ENCODE measurements around the gene CDC42EP2. TPM values are rescaled to one million over a fixed set of nuclear protein-coding genes. Genes with fewer than 3 reads are reported as not detected.

Gene CDC42EP2
- total RNA-seq, 2 experiments from 2014 or later, result 1.7 TPM; not detected in 1

DNA sequence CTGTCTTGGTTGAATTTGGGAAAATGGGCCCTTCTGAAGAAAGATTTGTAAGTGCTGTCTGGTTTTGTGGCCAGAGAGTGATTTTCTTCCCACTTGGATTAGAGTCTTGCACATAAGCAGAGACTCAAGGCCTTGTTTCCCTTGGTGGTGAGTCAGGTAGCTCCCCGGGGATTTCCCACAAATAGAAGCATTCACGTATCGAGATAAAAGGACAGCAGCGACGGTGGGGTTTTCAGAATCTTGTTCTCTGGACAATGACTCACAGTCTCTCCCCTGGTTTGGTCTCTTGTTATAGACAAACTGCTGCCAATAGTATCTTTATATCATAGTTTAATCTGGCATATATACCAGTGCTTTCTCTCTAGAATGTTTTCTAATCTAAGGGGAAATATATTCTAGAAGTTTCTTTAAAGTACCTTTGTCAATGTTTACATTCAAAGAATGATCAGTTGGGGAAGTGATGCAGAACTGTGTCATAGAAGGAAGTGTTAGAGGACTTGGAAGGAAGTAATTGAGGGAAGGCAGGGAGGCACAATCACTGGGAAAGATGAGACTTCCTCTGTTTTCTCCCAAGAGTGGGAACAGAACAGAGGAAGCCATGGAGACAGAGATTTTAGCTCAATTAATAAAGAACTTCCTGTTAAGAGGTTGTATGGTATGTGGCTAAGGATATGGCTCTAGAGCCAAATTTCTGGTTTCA, 34.8 kb upstream of the CDC42EP2 start:
- no peak overlapping the region for H3K4me2 ChIP-seq (ENCODE audit: low read length)
- no peak for DNase-seq (ENCODE audit: low spot score)

DNA sequence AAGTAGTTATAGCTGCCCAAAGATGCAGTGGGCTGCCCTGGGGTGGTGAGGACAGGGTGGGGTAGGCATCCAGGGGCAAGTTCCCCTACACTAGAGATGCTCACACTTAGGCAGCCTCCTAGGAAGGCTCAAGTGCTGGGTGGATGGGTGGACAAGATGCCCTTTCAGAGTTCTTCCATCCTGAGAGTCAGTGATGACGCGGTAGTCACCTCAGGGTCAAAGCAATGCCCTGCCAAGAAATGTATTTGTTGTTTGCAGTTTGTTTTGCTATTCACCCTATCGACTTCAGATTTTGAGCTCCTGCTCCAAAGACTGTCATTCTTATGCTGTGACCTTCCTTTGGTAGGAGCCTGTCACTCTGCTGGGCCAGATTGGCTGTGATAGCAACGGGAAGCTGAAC, 34.0 kb upstream of the CDC42EP2 start:
- ChIA-PET CTCF (ENCODE audit: unreplicated experiment) (interaction anchor here (1.0 kb wide), 1 partner anchor 19 kb away, joined by 3 read pairs; the partner anchor contains the start of gene POLA2), POLR2A (interaction anchor here (1.2 to 1.9 kb wide), 2 partner anchors 18 to 69 kb away, joined by 3 to 5 read pairs; no protein-coding TSS in a partner anchor)
- no peaks in the 10 kb centered on the region for H3K9me3 ChIP-seq (ENCODE audit: low read length)
- no TSS peak for BruUV-seq (replicated peaks)
- DNase-seq (ENCODE audit: low spot score), result no peak
- no peak for TF ChIP-seq EZH2phosphoT487 (IDR thresholded peaks at IDR 0.05; ENCODE audit: borderline replicate concordance, low read depth, low read length)
- H3K9me2 ChIP-seq (ENCODE audit: insufficient read depth, low read length), result no peaks in the 10 kb centered on the region
- H3K36me3 ChIP-seq (ENCODE audit: insufficient read depth, low read length), result peaks cover 100% of the 10 kb centered on the region
- H3K4me1 ChIP-seq (ENCODE audit: insufficient read depth, low read length, poor library complexity, severe bottlenecking), result peaks cover 7% of the 10 kb centered on the region
- H3K4me3 ChIP-seq (ENCODE audit: low read depth, low read length, poor library complexity, severe bottlenecking), result no peak overlapping the region
- H3K79me2 ChIP-seq (ENCODE audit: insufficient read depth, low read depth, low read length), result no peaks in the 10 kb centered on the region
- H3K4me2 ChIP-seq (ENCODE audit: low read length), result no peak overlapping the region
- H3K27ac ChIP-seq (ENCODE audit: low read depth, low read length, poor library complexity, severe bottlenecking), result no peak overlapping the region
- H2AFZ ChIP-seq (ENCODE audit: low read length), result no peak overlapping the region
- intact Hi-C loops (cut with micrococcal nuclease; ENCODE audit: unreplicated experiment), result no loop called here
- 0 out of 2 replicates have a peak, but pooled peaks cover 5% of the 10 kb centered on the region for H4K20me1 ChIP-seq (ENCODE audit: insufficient read depth, low read length)

More for the DNA sequence above, 34.8 kb upstream of the CDC42EP2 start:
- Histone ChIP-seq H3K79me2 (ENCODE audit: insufficient read depth, low read depth, low read length) (no peaks in the 10 kb centered on the region), H3K36me3 (ENCODE audit: insufficient read depth, low read length) (peaks cover 99% of the 10 kb centered on the region), H3K4me1 (ENCODE audit: insufficient read depth, low read length, poor library complexity, severe bottlenecking) (peaks cover 7% of the 10 kb centered on the region), H3K4me3 (ENCODE audit: low read depth, low read length, poor library complexity, severe bottlenecking) (no peak overlapping the region), H4K20me1 (ENCODE audit: insufficient read depth, low read length) (0 out of 2 replicates have a peak, but pooled peaks cover 5% of the 10 kb centered on the region), H3K9me2 (ENCODE audit: insufficient read depth, low read length) (no peaks in the 10 kb centered on the region), H3K27ac (ENCODE audit: low read depth, low read length, poor library complexity, severe bottlenecking) (no peak overlapping the region), H3K9me3 (ENCODE audit: low read length) (no peaks in the 10 kb centered on the region), H2AFZ (ENCODE audit: low read length) (no peak overlapping the region)
- no TSS peak for BruUV-seq (replicated peaks)
- POLR2A ChIA-PET, result interaction anchor here (1.9 kb wide), 1 partner anchor 19 kb away, joined by 5 read pairs; no protein-coding TSS in a partner anchor
- CTCF ChIA-PET (ENCODE audit: unreplicated experiment), result interaction anchor here (1.0 kb wide), 1 partner anchor 18 kb away, joined by 3 read pairs; the partner anchor contains the start of gene POLA2
- no peak for TF ChIP-seq EZH2phosphoT487 (IDR thresholded peaks at IDR 0.05; ENCODE audit: borderline replicate concordance, low read depth, low read length)
- TF ChIP-seq, protein P1, sequence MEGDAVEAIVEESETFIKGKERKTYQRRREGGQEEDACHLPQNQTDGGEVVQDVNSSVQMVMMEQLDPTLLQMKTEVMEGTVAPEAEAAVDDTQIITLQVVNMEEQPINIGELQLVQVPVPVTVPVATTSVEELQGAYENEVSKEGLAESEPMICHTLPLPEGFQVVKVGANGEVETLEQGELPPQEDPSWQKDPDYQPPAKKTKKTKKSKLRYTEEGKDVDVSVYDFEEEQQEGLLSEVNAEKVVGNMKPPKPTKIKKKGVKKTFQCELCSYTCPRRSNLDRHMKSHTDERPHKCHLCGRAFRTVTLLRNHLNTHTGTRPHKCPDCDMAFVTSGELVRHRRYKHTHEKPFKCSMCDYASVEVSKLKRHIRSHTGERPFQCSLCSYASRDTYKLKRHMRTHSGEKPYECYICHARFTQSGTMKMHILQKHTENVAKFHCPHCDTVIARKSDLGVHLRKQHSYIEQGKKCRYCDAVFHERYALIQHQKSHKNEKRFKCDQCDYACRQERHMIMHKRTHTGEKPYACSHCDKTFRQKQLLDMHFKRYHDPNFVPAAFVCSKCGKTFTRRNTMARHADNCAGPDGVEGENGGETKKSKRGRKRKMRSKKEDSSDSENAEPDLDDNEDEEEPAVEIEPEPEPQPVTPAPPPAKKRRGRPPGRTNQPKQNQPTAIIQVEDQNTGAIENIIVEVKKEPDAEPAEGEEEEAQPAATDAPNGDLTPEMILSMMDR (conservative IDR thresholded peaks at IDR 0.05; ENCODE audit: low read length), result no peak
- intact Hi-C loops (cut with micrococcal nuclease; ENCODE audit: unreplicated experiment), result loop anchor here (5.0 kb wide), 1 partner anchor 37 kb away; no protein-coding TSS in a partner anchor

DNA sequence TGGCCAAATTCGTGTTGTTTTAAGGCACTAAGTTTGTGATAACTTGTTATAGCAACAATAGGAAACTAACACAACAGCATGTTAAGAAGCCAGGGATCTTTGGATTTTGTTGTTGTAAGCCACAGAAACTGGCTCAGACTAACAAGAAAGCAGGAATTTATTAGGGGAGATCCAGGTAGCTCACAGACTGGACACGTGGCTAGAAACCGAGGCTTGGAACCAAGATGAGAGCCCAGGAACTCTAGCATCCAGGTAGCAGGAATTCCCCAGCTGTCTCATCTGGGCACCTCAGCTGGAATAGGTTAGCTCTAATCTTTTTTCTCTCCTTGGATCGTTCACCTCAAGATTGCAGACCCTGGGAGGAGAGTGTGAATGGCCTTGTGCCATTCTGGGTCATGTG, 28.0 kb upstream of the CDC42EP2 start:
- no peak for DNase-seq (ENCODE audit: low spot score)
- ChIA-PET POLR2A (interaction anchor here (1.0 kb wide), 1 partner anchor 24 kb away, joined by 3 read pairs; no protein-coding TSS in a partner anchor), CTCF (ENCODE audit: unreplicated experiment) (no interaction called here)
- H3K36me3 ChIP-seq (ENCODE audit: insufficient read depth, low read length), result peaks cover 100% of the 10 kb centered on the region
- TF ChIP-seq, protein P1 (conservative IDR thresholded peaks at IDR 0.05; ENCODE audit: low read length), result no peak
- no peak for TF ChIP-seq EZH2phosphoT487 (IDR thresholded peaks at IDR 0.05; ENCODE audit: borderline replicate concordance, low read depth, low read length)
- intact Hi-C loops (cut with micrococcal nuclease; ENCODE audit: unreplicated experiment), result no loop called here
- no peaks in the 10 kb centered on the region for H3K79me2 ChIP-seq (ENCODE audit: insufficient read depth, low read depth, low read length)
- H3K4me3 ChIP-seq (ENCODE audit: low read depth, low read length, poor library complexity, severe bottlenecking), result no peak overlapping the region
- no peak overlapping the region for H2AFZ ChIP-seq (ENCODE audit: low read length)
- no peak overlapping the region for H3K27ac ChIP-seq (ENCODE audit: low read depth, low read length, poor library complexity, severe bottlenecking)
- no peaks in the 10 kb centered on the region for H3K9me2 ChIP-seq (ENCODE audit: insufficient read depth, low read length)
- no peaks in the 10 kb centered on the region for H4K20me1 ChIP-seq (ENCODE audit: insufficient read depth, low read length)
- H3K4me2 ChIP-seq (ENCODE audit: low read length), result no peak overlapping the region
- H3K9me3 ChIP-seq (ENCODE audit: low read length), result no peaks in the 10 kb centered on the region
- H3K4me1 ChIP-seq (ENCODE audit: insufficient read depth, low read length, poor library complexity, severe bottlenecking), result no peaks in the 10 kb centered on the region
- no TSS peak for BruUV-seq (replicated peaks)

Measured in OCI-LY7 (cell line).